Activated CD8-positive, alpha-beta memory T cell treated with anti-CD3 and anti-CD28 coated beads for 48 hours (primary cell): ENCODE data around the gene TRMT44.

Source experiments
- DNase-seq, 3 experiments: peaks; one replicate each; pipeline ENCODE4 v3.0.0-alpha.2; 2020; ENCODE audit warnings: low read depth in 2 of 3, low spot score in 2 of 3

TRMT44 gene

GRCh38 chr4:8434251-8435073 lies 6.1 kb upstream of the TRMT44 start:
- DNase-seq = no peak

DNA sequence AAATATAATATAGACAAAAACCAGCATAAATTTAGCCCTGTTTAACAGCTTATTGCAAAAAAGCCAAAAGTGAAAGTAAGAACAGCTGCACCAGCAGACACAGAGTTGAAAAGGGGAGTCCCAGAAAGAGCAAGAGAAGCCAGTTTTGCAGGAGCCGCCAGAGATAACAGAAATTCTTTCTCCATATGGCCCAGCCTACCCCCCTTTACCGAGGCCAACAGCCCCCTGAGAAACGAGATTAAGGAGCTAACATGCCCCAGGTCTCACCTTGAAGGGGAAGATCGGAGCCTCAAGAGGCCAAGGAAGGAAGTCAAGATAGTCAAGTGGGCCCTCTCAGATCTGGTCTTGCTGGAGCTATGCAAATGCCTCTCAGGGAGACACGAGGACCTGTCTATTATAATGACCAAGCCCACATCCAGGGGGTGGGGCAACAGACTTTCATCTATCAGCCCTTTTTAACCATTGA lies 4.9 kb upstream of the TRMT44 start:
- DNase-seq = no peak

GRCh38 chr4:8437281-8437680 lies 3.3 kb upstream of the TRMT44 start:
- DNase-seq = no peak

DNA sequence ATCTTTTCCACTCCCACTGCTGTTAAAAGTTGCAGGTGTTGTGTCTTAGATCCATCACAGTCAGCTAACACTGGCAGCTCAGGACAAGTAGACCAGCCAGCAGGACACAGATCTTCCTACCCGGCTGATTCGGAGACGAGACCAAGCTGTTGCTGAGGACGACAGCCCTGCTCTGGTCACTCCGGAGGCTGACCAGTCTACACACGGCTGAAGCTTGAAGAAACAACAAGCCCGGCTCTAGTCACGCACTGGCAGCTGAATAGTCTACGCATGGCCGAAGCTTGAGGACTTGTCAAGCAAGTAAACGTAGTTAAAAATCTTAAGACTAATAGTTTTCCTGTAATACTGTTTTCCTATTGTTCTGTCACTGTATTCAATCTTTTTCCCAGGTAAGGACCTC lies 1.8 kb upstream of the TRMT44 start:
- no peak for DNase-seq

GRCh38 chr4:8439168-8439567 lies 1.4 kb upstream of the TRMT44 start:
- no peak for DNase-seq

DNA sequence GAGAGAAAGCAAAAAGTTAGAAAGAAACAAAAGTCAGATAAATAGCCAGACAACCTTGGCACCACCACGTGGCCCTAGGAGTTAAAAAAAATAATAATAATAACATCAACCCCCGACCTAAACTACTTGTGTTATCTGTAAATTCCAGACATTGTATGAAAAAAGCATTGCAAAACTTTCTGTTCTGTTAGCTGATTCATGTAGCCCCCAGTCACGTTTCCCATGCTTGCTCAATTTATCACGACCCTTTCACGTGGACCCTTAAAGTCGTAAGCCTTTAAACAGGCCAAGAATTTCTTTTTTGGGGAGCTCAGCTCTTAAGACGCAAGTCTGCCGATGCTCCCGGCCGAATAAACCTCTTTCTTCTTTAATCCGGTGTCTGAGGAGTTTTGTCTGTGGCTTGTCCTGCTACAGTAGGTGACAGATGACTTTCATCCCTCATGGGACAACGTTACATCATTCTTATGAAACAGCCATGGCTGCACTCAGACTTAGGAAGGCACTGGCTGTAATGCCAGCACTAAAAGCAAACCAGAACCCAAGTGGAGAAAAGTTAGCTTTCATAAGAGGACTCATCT lies 574 bp upstream of the TRMT44 start:
- DNase-seq = no peak

DNA sequence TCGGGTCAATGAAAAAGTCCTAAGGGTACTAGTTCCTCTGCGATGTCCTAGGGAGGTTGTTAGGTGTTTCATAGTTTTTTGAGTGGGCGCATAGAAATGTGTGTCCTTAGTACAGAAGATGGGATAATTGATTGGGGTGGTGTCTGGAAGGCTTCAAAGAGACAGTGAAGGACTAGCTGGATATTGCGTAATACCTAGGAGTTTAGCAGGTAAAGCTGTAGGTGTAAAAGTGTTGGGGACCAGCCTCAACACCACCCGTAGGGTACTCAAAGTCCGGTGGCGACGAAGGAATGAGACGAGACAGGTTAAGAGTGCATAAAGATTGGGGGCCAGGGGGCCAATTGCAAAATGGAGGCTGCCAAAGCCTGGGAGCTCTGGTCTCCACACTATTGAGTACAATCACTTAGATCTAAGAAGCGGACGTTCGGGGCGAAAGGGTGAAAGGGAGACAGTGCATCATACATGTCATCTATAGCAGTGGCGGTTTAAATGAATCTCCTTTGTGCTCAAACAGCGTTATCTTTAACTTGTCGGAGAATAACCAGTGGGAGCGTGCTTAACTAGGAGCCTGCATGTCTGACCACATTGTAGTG lies 1.0 kb downstream of the TRMT44 start:
- DNase-seq = no peak

DNA sequence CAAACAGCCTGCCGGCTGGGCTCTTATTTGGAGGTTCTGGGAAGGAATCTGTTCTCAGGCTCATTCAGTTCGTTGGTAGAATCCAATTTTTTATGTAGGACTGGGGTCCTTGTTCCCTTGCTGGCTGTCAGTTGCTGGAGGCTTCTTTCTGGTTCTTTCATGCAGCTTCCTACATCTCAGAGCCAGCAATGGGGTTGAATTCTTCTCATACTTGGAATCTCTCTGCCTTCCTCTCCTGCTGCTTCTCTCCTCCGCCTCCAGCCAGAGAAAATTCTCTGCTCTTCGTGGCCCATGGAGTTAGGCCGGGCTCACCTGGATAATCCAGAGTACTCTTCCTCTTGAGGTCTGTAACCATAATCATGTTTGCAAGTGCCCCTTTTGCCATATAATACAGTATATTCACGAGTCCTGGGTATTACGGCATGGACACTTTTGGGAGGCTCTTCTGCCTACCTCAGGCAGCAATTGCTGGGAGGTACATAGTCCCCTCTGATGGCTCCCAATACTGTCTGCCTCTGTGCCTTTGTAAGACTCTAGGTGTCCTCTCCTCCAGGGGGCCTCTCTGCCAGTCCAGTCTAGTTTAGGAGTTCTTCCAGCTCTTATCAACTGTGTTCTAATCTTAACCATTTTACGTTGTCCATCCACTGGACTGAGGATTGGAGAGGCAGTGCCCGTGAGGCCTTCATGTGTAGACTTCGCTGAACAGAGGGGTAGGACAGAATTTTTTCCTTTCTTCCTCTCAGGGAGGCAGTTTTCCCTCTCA lies 2.2 kb downstream of the TRMT44 start:
- DNase-seq = no peak

DNA sequence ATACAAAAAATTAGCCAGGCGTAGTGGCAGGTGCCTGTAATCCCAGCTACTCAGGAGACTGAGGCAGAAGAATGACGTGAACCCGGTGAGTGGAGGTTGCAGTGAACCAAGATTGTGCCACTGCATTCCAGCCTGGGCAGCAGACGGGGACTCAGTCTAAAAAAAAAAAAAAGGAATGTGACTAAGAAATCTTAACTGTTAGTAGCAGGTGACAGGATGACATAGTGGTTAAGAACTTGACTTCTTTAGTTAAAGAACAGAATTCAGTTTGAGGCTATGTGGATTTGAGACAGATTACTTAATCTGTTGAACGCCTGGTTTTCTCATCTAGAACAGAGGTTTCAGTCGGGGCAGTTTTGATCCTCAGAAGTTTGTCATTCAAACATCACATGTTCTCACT lies 3.2 kb downstream of the TRMT44 start:
- no peak for DNase-seq

- DNase-seq = no peak
Observed at GRCh38 chr4:8446122-8446521, 5.5 kb downstream of the TRMT44 start.

- DNase-seq = no peak
Observed at GRCh38 chr4:8451440-8452182, 11.0 kb downstream of the TRMT44 start.

DNA sequence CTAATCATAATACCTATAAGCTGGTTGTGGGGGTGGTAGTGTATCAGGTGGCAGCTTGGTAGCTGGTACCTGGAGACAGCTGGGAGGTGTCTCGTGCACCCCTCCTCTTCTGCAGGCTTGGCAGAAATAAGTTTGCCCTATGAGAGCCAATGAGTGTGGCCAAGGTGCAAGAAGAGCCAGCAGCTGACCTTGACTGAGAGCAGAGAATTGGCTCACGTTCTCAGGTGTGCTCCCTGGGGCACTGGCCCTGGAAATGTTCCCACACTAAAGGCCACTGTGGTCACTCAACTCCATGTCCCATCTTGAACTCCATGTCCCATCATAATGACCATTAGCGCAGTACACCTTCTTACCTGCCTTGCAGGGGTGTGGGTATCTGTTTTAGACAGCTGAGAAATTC lies 13.4 kb downstream of the TRMT44 start:
- DNase-seq = no peak

GRCh38 chr4:8457646-8458252 lies 17.2 kb downstream of the TRMT44 start:
- DNase-seq = no peak

DNA sequence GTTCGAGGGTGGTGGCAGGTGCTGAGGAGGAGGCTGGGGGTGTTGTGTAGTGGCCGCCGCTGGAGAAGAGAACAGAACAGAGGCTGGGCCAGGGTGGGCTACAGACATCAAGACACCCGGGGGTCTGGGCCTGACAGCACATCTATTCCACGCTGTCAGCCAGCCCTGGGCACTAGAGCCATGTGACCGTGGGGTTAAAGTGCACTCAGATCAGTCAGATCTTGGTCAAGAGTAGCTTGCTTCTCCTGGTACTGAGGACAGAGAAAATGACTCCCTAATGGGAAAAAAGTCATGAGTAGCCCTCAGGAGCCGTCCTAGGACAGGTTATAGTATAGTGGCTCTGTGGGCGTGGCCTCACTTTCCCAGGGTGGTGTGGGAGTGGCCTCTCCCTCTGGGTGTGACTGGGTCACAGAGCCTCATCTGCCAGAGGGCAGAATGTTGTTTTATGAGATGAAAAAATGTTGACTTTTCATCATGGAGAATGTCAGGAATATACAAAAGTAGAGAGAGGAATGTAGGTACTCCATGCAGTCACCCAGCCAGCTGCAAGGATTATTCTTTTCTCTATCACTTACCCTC lies 19.4 kb downstream of the TRMT44 start:
- no peak for DNase-seq

- no peak for DNase-seq
Observed at GRCh38 chr4:8461086-8461485, 20.5 kb downstream of the TRMT44 start.

- no peak for DNase-seq
Observed at GRCh38 chr4:8461616-8462015, 21.0 kb downstream of the TRMT44 start.

GRCh38 chr4:8463811-8464210 lies 23.2 kb downstream of the TRMT44 start:
- DNase-seq = no peak

- no peak for DNase-seq
Observed at GRCh38 chr4:8464381-8464780, 23.8 kb downstream of the TRMT44 start.

- DNase-seq = no peak
Observed at GRCh38 chr4:8465615-8466611, 25.3 kb downstream of the TRMT44 start.
